B cell (primary cell): ENCODE data around the gene KCNJ14. TPM values are rescaled to one million over a fixed set of nuclear protein-coding genes. Genes with fewer than 3 reads are reported as not detected.

ENCODE experiments used
- ATAC-seq: fragments of 200-7000 bp; cut with Tn5 transposase; one replicate; pipeline ENCODE4 v1.10.0; 2021; ENCODE audit warnings: low read depth, mild to moderate bottlenecking, moderate number of reproducible peaks, moderate library complexity
- CTCF ChIA-PET: fragments of 350-600 bp; sonication (Branson Sonifier 250); formaldehyde crosslinking; loops from one replicate; lab custom pipeline; 2021; ENCODE audit warnings: antibody characterized with exemption, inconsistent platforms; lab: Charles Lee
- POLR2A ChIA-PET: fragments of 350-600 bp; sonication (Branson Sonifier 250); formaldehyde crosslinking; loops from one replicate; lab custom pipeline; 2021; ENCODE audit warnings: antibody characterized with exemption; lab: Charles Lee
- DNase-seq: peaks from one replicate; pipeline ENCODE4 v3.0.0; 2013
- H2AFZ ChIP-seq: 2 replicates; pipeline ENCODE4 v1.6.1; 2012; ENCODE audit warnings: mild to moderate bottlenecking, low read depth, low read length; ENCODE audit not compliant: insufficient read depth, poor library complexity, severe bottlenecking
- H3K27ac ChIP-seq, 2 donors: 1 replicate in 1 of 2; 2 replicates in 1 of 2; pipeline ENCODE4 v1.5.1; 2012 to 2013; ENCODE audit warnings: low read length in 2 of 2, mild to moderate bottlenecking in 2 of 2, moderate library complexity in 1 of 2
- H3K27me3 ChIP-seq, 4 experiments: fragments of 200-600 bp in 1 of 4; sonication (generic) in 1 of 4; replicated peaks in 1 of 4; 1 replicate in 2 of 4; 2 replicates in 2 of 4; pipeline versions ENCODE4 v1.6.1 to v1.7.0; 2013 to 2016; ENCODE audit warnings: low read length in 3 of 4, mild to moderate bottlenecking in 2 of 4, mixed read lengths in 1 of 4, moderate library complexity in 1 of 4; ENCODE audit not compliant: insufficient read depth in 4 of 4, control insufficient read depth in 3 of 4; ENCODE audit errors: control extremely low read depth in 1 of 4
- H3K36me3 ChIP-seq, 2 experiments: replicated peaks in 1 of 2; 1 replicate in 1 of 2; 2 replicates in 1 of 2; pipeline versions ENCODE4 v1.6.1 to v1.7.1; 2013; ENCODE audit warnings: low read length in 1 of 2; ENCODE audit not compliant: insufficient read depth in 2 of 2, control insufficient read depth in 1 of 2; ENCODE audit errors: control extremely low read depth in 1 of 2, extremely low read depth in 1 of 2
- H3K4me1 ChIP-seq, 2 donors: fragments of 200-600 bp in 1 of 2; sonication (generic) in 1 of 2; 1 replicate in 1 of 2; 2 replicates in 1 of 2; pipeline versions ENCODE4 v1.5.1 to v1.6.1; 2013 to 2017; ENCODE audit warnings: low read length in 2 of 2; ENCODE audit not compliant: control insufficient read depth in 2 of 2, insufficient read depth in 2 of 2
- H3K4me2 ChIP-seq: replicated peaks from 2 replicates; pipeline ENCODE3; 2012; ENCODE audit warnings: mild to moderate bottlenecking, low read depth, low read length; ENCODE audit not compliant: poor library complexity, severe bottlenecking
- H3K4me3 ChIP-seq, 5 experiments: fragments of 200-600 bp in 1 of 5; sonication (generic) in 1 of 5; 1 replicate in 3 of 5; 2 replicates in 2 of 5; pipeline versions ENCODE4 v1.5.1 to v1.7.0; 2011 to 2016; ENCODE audit warnings: low read length in 4 of 5, mild to moderate bottlenecking in 4 of 5, low read depth in 2 of 5, control low read depth in 1 of 5, moderate library complexity in 1 of 5; ENCODE audit not compliant: insufficient read depth in 1 of 5; ENCODE audit errors: control extremely low read depth in 1 of 5, extremely low read depth in 1 of 5
- H3K79me2 ChIP-seq: fragments of 200-600 bp; sonication (generic); one replicate; pipeline ENCODE4 v1.6.0; 2016; ENCODE audit warnings: low read length; ENCODE audit not compliant: control insufficient read depth, insufficient read depth
- H3K9ac ChIP-seq: fragments of 200-600 bp; sonication (generic); 2 replicates; pipeline ENCODE4 v1.6.1; 2017; ENCODE audit warnings: mild to moderate bottlenecking, low read length, moderate library complexity
- H3K9me3 ChIP-seq, 3 donors: one replicate each; pipeline versions ENCODE4 v1.6.1 to v1.7.1; 2013; ENCODE audit warnings: low read length in 2 of 3; ENCODE audit not compliant: control insufficient read depth in 2 of 3, insufficient read depth in 1 of 3; ENCODE audit errors: control extremely low read depth in 1 of 3
- H4K20me1 ChIP-seq: 2 replicates; pipeline ENCODE4 v1.6.0; 2012; ENCODE audit warnings: mild to moderate bottlenecking, low read length; ENCODE audit not compliant: insufficient read depth, control insufficient read depth, poor library complexity, severe bottlenecking
- H3K27ac Mint-ChIP-seq: one replicate; pipeline ENCODE4 v1.8.0; 2021; ENCODE audit warnings: mixed read lengths
- H3K27me3 Mint-ChIP-seq: one replicate; pipeline ENCODE4 v1.8.0; 2021; ENCODE audit warnings: mixed read lengths
- H3K4me1 Mint-ChIP-seq: one replicate; pipeline ENCODE4 v1.8.0; 2021; ENCODE audit warnings: mixed read lengths
- H3K4me3 Mint-ChIP-seq: one replicate; pipeline ENCODE4 v1.8.0; 2021; ENCODE audit warnings: mixed read lengths
- H3K9me3 Mint-ChIP-seq: one replicate; pipeline ENCODE4 v1.8.0; 2022; ENCODE audit warnings: mixed read lengths; ENCODE audit not compliant: insufficient read depth
- CTCF ChIP-seq: fragments of 200-600 bp; IDR thresholded peaks from one replicate; pipeline ENCODE4 v1.8.0; 2022; ENCODE audit warnings: antibody characterized with exemption, mild to moderate bottlenecking
- EZH2 ChIP-seq: IDR thresholded peaks from 2 replicates; pipeline ENCODE4 v1.6.1; 2012; ENCODE audit warnings: borderline replicate concordance, low read depth, mild to moderate bottlenecking, moderate library complexity, low read length; ENCODE audit not compliant: insufficient read depth, poor library complexity, severe bottlenecking
- WGBS: methylation state at CpG from one replicate; pipeline ENCODE4 v1.1.5; 2013; ENCODE audit warnings: missing lambda C conversion rate; ENCODE audit not compliant: insufficient coverage; 5-methylcytosine and 5-hydroxymethylcytosine counted together
- intact Hi-C: fragments of 100-400 bp; cut with micrococcal nuclease; formaldehyde crosslinking; loops from one replicate; pipeline ENCODE4 v1.10.0; 2022
- polyA plus RNA-seq: library from polyadenylated mRNA; depleted of rRNA; stranded (reverse); fragments of >200 nt; gene quantifications from 2 replicates; pipeline ENCODE4 v1.2.3, GENCODE V29; 2012
- total RNA-seq, 2 donors: library from RNA; stranded (reverse); fragments of 120-200 nt in 1 of 2; gene quantifications; 1 replicate in 1 of 2; 2 replicates in 1 of 2; pipeline versions ENCODE4 v1.2.3 to v1.2.4, GENCODE V29; 2013 to 2022

KCNJ14 gene
- total and polyA plus RNA-seq, 2 donors (not counting 1 experiment from before 2014, with no cell fraction given): 1.5 to 2.3 TPM

DNA sequence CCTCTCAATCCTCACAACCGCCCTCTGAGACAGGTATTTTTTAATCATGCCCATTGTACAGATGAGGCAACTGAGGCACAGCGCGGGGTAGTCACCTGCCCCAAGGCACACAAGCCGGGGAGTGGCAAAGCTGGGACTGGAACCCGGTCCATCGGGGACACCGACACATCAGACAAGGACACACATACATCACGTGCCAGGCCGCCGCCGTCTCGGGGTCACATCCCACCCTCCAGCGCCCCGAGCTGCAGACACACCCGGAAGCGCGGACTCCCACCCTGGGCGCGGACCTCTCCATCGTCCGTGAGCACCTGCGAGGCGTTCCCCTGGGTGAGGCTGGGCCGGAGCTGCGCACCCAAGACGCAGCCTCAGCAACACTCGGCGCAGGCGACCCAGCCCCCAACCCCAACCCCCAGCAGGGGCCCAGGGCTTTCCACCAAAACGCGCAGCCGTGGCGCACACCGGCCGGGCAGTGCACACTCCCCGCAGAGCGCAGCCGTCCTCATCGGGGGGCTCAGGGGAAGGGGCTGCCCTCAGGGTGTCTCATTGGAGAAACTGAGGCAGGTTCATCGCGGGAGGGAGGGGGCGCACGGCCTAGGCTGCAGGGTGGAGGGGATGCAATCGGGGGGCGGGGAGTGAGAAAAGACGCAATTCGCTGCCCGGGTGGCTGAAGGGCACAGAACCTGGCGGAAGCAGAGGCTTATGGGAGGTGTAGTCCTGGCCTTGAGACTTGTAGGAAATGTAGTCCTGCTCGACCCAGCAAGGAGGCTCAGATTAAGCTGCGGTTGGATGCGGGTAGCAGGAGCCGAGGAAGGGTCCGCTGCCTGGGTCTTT, 58.1 kb downstream of the KCNJ14 start:
- Mint-ChIP-seq H3K9me3 (no peaks in the 10 kb centered on the region), H3K27me3 (peaks cover 15% of the 10 kb centered on the region), H3K27ac (no peak overlapping the region), H3K4me3 (no peak overlapping the region), H3K4me1 (peaks cover 15% of the 10 kb centered on the region)
- Histone ChIP-seq H3K27me3 (peaks cover 0 to 37% (median 14%) of the 10 kb centered on the region in 4 experiments), H3K27ac (no peak overlapping the region), H3K9ac (peak overlapping the region; percentile 84), H2AFZ (peak overlapping the region; percentile 87), H3K4me1 (peaks cover 28 to 30% of the 10 kb centered on the region in 2 donors), H3K4me3 (peak overlapping the region; percentile 21 to 82 (median 73)), H3K9me3 (peaks cover 0 to 7% (median 0%) of the 10 kb centered on the region in 3 donors), H3K79me2 (no peaks in the 10 kb centered on the region), H3K4me2 (peak overlapping the region; percentile 95), H4K20me1 (no peaks in the 10 kb centered on the region), H3K36me3 (no peaks in the 10 kb centered on the region)
- CTCF ChIA-PET: interaction anchor here (1.4 kb wide), 1 partner anchor 76 kb away, joined by 4 read pairs; no protein-coding TSS in a partner anchor
- peak; percentile 78 for DNase-seq
- intact Hi-C loops: loop anchor here (1.0 to 5.0 kb wide), 3 partner anchors 68 to 191 kb away; partner anchors contain the start of genes GRWD1, SYNGR4 and TMEM143
- POLR2A ChIA-PET: interaction anchor here (0.6 kb wide), 2 partner anchors 11 to 75 kb away, joined by 3 read pairs; no protein-coding TSS in a partner anchor
- WGBS: 2% methylated on average over 54 of the region's 54 CpGs
- peak; percentile 84 for ATAC-seq
- TF ChIP-seq EZH2 (no peak), CTCF (no peak)
